Vagina (tissue), 2 donors: ENCODE measurements around the gene RCSD1. TPM values are rescaled to one million over a fixed set of nuclear protein-coding genes. Genes with fewer than 3 reads are reported as not detected.

Source experiments
- DNase-seq, 2 donors: peaks; one replicate each; pipeline ENCODE4 v3.0.0-alpha.2; 2017; ENCODE audit errors: extremely low spot score in 2 of 2
- H3K27ac ChIP-seq: fragments of 200-600 bp; sonication (generic); one replicate; pipeline ENCODE4 v1.5.1; 2019
- H3K27me3 ChIP-seq: fragments of 200-600 bp; sonication (generic); one replicate; pipeline ENCODE4 v1.5.1; 2019
- H3K36me3 ChIP-seq, 2 donors: fragments of 200-600 bp; sonication (generic); one replicate each; pipeline ENCODE4 v1.5.1; 2017 to 2019
- H3K4me1 ChIP-seq: fragments of 200-600 bp; sonication (generic); one replicate; pipeline ENCODE4 v1.5.1; 2019
- H3K4me3 ChIP-seq, 2 donors: fragments of 200-600 bp; sonication (generic); 1 replicate in 1 of 2; 2 replicates in 1 of 2; pipeline ENCODE4 v1.5.1; 2016 to 2019
- H3K9me3 ChIP-seq: fragments of 200-600 bp; sonication (generic); one replicate; pipeline ENCODE4 v1.5.1; 2019
- CTCF ChIP-seq, 3 experiments: fragments of 450-650 bp in 2 of 3; fragments of 200-600 bp in 1 of 3; sonication (generic) in 1 of 3; IDR thresholded peaks; one replicate each; pipeline ENCODE4 v1.5.1; 2017 to 2019; ENCODE audit warnings: antibody characterized with exemption in 3 of 3, mild to moderate bottlenecking in 2 of 3, moderate library complexity in 2 of 3
- POLR2A ChIP-seq, 2 donors: fragments of 450-650 bp; IDR thresholded peaks; one replicate each; pipeline ENCODE4 v1.6.1; 2017; ENCODE audit warnings: antibody characterized with exemption in 2 of 2, mild to moderate bottlenecking in 2 of 2, moderate library complexity in 2 of 2
- POLR2AphosphoS5 ChIP-seq, 2 donors: sonication (generic); formaldehyde crosslinking; IDR thresholded peaks; one replicate each; pipeline ENCODE4 v1.9.0; 2017; ENCODE audit warnings: antibody characterized with exemption in 2 of 2, mild to moderate bottlenecking in 2 of 2, low read depth in 1 of 2; ENCODE audit not compliant: insufficient read depth in 1 of 2
- intact Hi-C: fragments of 100-400 bp; cut with DNase I; formaldehyde crosslinking; loops from one replicate; pipeline ENCODE4 v1.15.1; 2023
- total RNA-seq: library from RNA; depleted of rRNA; stranded (reverse); fragments of >200 nt; gene quantifications from one replicate; pipeline ENCODE4 v1.2.3, GENCODE V29; 2016

Gene RCSD1
- total RNA-seq, 1 donor from 2014 or later, result 11.5 TPM

- Histone ChIP-seq H3K27ac (no peak overlapping the region), H3K27me3 (no peaks in the 10 kb centered on the region), H3K36me3 (no peaks in the 10 kb centered on the region), H3K4me3 (no peak overlapping the region), H3K4me1 (peaks cover 59% of the 10 kb centered on the region), H3K9me3 (no peaks in the 10 kb centered on the region)
- TF ChIP-seq CTCF (IDR thresholded peaks at IDR 0.05), result no peak
- no peak for TF ChIP-seq POLR2A (IDR thresholded peaks at IDR 0.05)
- no peak for TF ChIP-seq POLR2AphosphoS5 (IDR thresholded peaks at IDR 0.05; ENCODE audit: insufficient read depth in 1 of 2, low read depth in 1 of 2)
- DNase-seq, result no peak
- intact Hi-C loops, result no loop called here
Measured at GRCh38 chr1:167752219-167752985, 122.4 kb downstream of the RCSD1 start.

GRCh38 chr1:167755654-167756053 lies 125.6 kb downstream of the RCSD1 start:
- no peak overlapping the region for H3K27ac ChIP-seq
- no peaks in the 10 kb centered on the region for H3K36me3 ChIP-seq
- TF ChIP-seq POLR2AphosphoS5 (IDR thresholded peaks at IDR 0.05; ENCODE audit: insufficient read depth in 1 of 2, low read depth in 1 of 2) (no peak), POLR2A (IDR thresholded peaks at IDR 0.05) (no peak), CTCF (IDR thresholded peaks at IDR 0.05) (no peak)
- no peak overlapping the region for H3K4me3 ChIP-seq
- H3K9me3 ChIP-seq, result no peaks in the 10 kb centered on the region
- DNase-seq, result no peak
- intact Hi-C loops, result no loop called here
- H3K27me3 ChIP-seq, result no peaks in the 10 kb centered on the region
- peaks cover 47% of the 10 kb centered on the region for H3K4me1 ChIP-seq

Other genes with a start within 250 kb of the RCSD1 start
- gene CD247, start 111.7 kb upstream of the RCSD1 start, total RNA-seq, result 9.8 TPM
- 152 TPM for gene CREG1, start 76.5 kb upstream of the RCSD1 start, total RNA-seq
- gene MPZL1, start 91.8 kb downstream of the RCSD1 start, total RNA-seq, result 69.7 TPM